D721Med (cell line): ENCODE results near the gene CEACAM8.
"Not testable (repeated sequence)": the region's sequence is repeated elsewhere in the genome, so short reads cannot be mapped to it uniquely, and the experiment has no call there.

ENCODE experiments used
- DNase-seq: peaks from one replicate; pipeline ENCODE4 v3.0.0; 2011; ENCODE audit warnings: low spot score; ENCODE audit not compliant: insufficient read length
- FAIRE-seq: peaks from 2 replicates; lab custom pipeline; 2011; peaks lifted over from hg19 to GRCh38; lab: Jason Lieb, UNC
- TF ChIP-seq, protein P1 (sequence below): IDR thresholded peaks from 2 replicates; pipeline ENCODE4 v1.5.1; 2012; ENCODE audit warnings: mild to moderate bottlenecking, control low read depth; ENCODE audit not compliant: insufficient read depth; ENCODE audit errors: missing control alignments

The CEACAM8 gene

DNA sequence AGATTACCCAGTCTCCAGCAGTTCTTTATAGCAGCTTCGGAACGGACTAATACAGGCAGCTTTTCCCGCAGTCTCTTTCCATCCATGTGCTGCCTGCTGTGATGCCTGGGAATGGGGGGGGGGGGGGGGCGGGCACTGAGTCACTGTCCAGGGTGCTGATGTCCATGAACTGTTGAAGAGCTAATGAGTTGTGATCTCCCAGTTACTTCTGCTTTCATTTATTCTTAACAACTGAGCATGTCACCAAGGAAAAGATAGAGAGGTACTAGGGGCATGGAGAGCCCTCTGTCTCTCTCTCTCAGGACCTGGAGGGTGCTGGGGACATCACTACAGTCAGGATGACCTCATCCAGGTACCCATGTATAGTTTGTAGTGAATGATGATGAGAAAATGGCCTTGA, 46.2 kb downstream of the CEACAM8 start:
- no peak for DNase-seq
- TF ChIP-seq, protein P1, sequence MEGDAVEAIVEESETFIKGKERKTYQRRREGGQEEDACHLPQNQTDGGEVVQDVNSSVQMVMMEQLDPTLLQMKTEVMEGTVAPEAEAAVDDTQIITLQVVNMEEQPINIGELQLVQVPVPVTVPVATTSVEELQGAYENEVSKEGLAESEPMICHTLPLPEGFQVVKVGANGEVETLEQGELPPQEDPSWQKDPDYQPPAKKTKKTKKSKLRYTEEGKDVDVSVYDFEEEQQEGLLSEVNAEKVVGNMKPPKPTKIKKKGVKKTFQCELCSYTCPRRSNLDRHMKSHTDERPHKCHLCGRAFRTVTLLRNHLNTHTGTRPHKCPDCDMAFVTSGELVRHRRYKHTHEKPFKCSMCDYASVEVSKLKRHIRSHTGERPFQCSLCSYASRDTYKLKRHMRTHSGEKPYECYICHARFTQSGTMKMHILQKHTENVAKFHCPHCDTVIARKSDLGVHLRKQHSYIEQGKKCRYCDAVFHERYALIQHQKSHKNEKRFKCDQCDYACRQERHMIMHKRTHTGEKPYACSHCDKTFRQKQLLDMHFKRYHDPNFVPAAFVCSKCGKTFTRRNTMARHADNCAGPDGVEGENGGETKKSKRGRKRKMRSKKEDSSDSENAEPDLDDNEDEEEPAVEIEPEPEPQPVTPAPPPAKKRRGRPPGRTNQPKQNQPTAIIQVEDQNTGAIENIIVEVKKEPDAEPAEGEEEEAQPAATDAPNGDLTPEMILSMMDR, result no peak
- no peak for FAIRE-seq

DNA sequence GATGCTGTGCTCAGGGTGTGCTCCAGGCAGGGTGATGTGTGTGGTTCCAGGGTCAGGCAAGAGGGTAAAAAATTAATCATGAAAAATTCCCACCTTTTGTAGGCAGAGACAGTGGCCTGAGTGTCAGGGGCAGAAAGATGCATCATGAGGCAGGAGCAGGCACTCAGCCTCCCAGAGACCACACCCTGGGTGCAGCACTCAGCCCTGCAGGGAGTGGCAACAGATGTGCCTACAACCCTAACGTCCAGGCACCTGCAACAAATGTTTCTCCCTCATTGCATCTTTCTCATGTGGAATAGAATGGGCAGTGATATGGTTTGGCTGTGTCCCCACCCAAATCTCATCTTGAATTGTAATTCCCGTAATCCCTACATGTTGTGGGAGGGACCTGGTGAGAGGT, 46.8 kb downstream of the CEACAM8 start:
- FAIRE-seq (no peak), DNase-seq (no peak)

DNA sequence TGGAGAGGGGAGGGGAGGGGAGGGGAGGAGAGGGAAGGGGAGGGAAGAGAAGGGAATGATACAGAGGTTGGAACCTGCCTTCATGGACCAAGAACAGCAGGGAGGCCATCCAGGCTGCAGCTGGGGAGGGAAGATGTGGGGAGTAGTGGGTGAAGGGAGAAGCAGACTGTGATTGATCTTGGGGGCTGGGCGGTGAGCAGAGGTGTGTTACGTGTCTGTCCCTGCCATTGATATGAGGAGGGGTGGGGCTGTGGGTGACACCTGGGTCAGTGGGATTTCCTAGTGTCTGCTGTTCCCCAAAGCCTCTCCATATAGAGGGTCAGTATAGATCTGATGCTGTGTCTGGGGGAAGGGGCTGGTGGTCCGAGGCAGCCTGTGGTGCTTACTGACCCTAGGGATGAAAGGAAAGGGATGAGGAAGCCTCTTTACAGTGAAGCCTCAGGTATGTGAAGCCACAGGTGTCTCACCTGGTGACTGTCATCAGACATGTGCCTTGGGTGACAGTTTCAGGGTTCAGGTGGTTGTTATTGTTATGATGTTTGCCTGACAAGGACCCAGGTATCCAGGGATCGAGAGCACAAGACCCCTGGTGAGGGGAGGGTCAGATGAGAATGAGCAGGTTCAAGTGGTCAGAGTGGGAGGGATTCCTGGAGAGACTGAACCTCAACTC, 47.8 kb downstream of the CEACAM8 start:
- DNase-seq (no peak), FAIRE-seq (no peak)
- TF ChIP-seq, protein P1, result no peak

More for the DNA sequence above, 46.8 kb downstream of the CEACAM8 start:
- TF ChIP-seq, protein P1, result no peak

DNA sequence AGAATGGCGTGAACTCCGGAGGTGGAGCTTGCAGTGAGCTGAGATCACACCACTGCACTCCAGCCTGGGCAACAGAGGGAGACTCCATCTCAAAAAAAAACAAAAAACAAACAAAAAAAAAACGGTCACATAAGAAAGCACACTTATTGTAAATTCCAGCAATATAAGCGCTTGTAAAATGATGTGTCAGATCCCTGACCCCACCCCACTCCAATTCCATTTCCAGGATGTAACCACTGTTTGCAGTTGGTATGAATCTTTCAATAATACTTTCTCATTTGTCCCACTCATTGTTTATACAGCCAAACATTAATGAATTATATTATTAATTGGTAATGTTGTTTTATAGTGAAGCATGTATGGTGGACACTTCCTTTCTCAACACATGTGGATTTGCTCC, 50.6 kb downstream of the CEACAM8 start:
- FAIRE-seq, result no peak
- TF ChIP-seq, protein P1, result no peak
- DNase-seq, result no peak

DNA sequence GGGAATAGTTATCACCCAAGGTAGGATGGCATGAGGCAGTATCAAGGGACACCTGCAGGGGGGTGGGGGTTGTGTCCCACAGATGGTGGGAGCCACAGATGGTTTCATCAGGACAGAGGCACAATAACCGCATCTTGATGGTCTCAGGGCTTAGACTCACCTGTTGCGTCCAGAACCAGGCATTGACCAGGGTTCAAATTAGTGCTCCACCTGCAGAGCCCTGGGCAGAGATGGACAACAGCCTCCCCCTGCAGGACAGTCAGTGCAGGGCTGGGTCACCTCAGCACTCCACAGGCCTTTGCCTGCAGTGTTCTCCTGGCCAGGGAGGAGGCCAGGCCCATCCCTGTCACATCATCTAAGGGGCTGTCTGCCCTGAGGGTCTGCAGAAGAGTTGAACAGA, 51.9 kb downstream of the CEACAM8 start:
- TF ChIP-seq, protein P1, result no peak
- FAIRE-seq, result no peak
- no peak for DNase-seq

DNA sequence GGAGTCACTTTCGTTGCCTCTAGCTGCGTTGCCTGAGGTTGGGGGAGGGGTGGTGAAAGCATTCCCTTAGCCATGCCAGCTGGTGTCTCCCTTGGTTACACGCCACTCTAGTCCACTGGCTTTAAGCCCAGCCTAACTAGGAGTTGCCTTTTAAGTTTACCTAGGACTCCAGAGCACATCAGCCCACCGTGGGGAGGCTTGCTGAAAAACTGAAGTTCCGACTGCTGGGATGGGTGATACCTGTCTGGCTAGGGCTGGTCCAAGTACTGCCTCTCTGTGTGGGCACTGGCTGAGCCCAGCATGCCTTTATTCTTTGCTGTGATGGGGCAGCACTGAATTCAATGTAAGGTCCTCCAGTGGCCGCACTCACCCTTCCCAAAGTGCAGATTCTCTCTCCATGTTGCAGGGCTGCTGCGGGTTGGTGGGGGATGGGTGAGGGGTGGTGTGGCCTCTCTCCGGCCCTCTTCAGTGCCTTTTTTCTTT, 54.6 kb downstream of the CEACAM8 start:
- DNase-seq, result no peak
- no peak for FAIRE-seq
- TF ChIP-seq, protein P1, result no peak

DNA sequence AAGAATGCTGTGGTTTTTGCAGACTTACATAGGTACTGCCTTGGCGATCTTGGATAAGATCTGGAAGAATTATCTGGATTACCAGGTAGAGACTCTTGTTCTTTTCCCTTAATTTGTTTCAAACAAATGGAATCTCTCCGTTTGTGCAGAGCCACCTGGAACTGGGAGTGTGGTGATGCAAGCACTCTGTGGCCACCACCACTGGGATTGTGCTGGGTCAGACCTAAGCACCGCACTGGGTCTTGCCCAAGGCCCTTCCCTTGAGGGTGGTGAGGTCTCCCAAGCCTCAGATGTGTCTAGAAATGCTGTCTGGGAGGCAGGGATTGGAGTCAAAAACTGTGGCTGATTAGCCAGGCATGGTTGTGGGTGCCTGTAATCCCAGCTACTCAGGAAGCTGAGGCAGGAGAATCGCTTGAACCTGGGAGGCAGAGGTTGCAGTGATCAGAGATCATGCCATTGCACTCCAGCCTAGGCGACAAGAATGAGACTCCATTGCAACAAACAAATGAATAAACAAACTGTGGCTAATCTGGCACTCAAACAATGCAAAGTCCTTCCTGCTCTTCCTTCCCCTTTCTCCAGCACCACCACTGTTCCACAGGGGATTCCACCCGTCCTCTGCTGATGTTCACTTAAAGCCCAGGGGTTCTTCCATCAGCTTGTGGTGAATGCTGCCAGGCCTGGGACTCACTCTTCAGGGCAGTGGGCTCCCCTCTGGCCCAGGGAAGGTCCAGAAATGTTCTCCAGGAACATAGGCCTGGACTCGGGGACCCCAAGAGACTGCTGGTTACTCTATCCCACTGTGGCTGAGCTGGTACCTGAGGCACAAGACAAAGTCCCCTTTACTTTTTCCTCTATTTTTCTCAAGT, 55.6 kb downstream of the CEACAM8 start:
- DNase-seq, result no peak
- TF ChIP-seq, protein P1, result no peak
- FAIRE-seq, result no peak

DNA sequence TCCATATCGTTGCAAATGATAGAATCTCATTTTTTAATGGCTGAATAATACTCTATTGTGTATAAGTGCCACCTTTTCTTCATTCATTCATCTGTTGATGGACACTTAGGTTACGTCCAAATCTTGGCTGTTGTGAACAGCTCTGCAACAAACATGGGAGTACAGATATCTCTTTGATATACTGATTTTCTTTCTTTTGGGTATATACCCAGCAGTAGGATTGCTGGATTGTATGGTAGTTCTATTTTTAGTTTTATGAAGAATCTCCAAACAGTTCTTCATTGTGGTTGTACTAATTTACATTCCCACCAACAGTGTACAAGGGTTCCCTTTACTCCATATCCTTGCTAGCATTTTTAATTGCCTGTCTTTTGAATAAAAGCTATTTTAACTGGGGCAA, 59.4 kb downstream of the CEACAM8 start:
- FAIRE-seq, DNase-seq: not testable (repeated sequence)
